Measurements from ENCODE around the gene KCNC4. TPM values are rescaled to one million over a fixed set of nuclear protein-coding genes. Genes with fewer than 3 reads are reported as not detected.

Gene KCNC4
- total RNA-seq, 1 experiment from 2014 or later = 8.9 TPM

- no peak overlapping the region for H3K56ac ChIP-seq (ENCODE audit: insufficient read length, low read depth, low read length)
- no peaks in the 10 kb centered on the region for H3K9me3 ChIP-seq (ENCODE audit: control insufficient read depth, low read depth, low read length)
- no peak overlapping the region for H2BK20ac ChIP-seq (ENCODE audit: low read depth, low read length, poor library complexity, severe bottlenecking)
- peak overlapping the region; percentile 11 for H3K18ac ChIP-seq (ENCODE audit: insufficient read length, low read depth, low read length)
- no peak overlapping the region for H3K9ac ChIP-seq (ENCODE audit: extremely low read depth, insufficient read length, low read length)
- Mint-ChIP-seq H3K9me3 (no peaks in the 10 kb centered on the region), H3K27me3 (ENCODE audit: low read depth) (peaks cover 14% of the 10 kb centered on the region), H3K4me1 (peaks cover 11 to 12% of the 10 kb centered on the region in 2 experiments), H3K27ac (no peak overlapping the region), H3K4me3 (no peak overlapping the region), H3K36me3 (ENCODE audit: insufficient read depth in 1 of 3, low read depth in 3 of 3) (no peaks in the 10 kb centered on the region)
- no peaks in the 10 kb centered on the region for H3K4me1 ChIP-seq (ENCODE audit: insufficient read depth, low read length)
- H4K91ac ChIP-seq (ENCODE audit: insufficient read length, low read depth, low read length) = no peak overlapping the region
- no peaks in the 10 kb centered on the region for H3K23me2 ChIP-seq (ENCODE audit: insufficient read length, low read depth, low read length, poor library complexity, severe bottlenecking)
- H3K23ac ChIP-seq (ENCODE audit: insufficient read length, low read depth, low read length) = no peak overlapping the region
- H3K4me2 ChIP-seq (ENCODE audit: insufficient read depth, insufficient read length, low read length) = no peak overlapping the region
- DNase-seq = peak; percentile 30
- peak overlapping the region; percentile 27; the same call in 1 of the 2 replicates for H3K14ac ChIP-seq (ENCODE audit: insufficient read depth, low read length)
- no peaks in the 10 kb centered on the region for H3K79me1 ChIP-seq (ENCODE audit: insufficient read depth, low read depth, low read length, poor library complexity, severe bottlenecking)
- WGBS (ENCODE audit: extremely low coverage, insufficient read length, low lambda C conversion rate) = no CpG with 5 or more reads among the region's 6 CpGs
- H3K27me3 ChIP-seq (ENCODE audit: insufficient read depth, low read length) = no peaks in the 10 kb centered on the region; the same call in 1 of the 2 replicates
- no peak overlapping the region for H2BK12ac ChIP-seq (ENCODE audit: insufficient read length, low read depth, low read length)
- no peak overlapping the region; the same call in 1 of the 2 replicates for H3K4ac ChIP-seq (ENCODE audit: low read depth, low read length)
- no peaks in the 10 kb centered on the region for H3K79me2 ChIP-seq (ENCODE audit: insufficient read depth, low read length)
- H3K27ac ChIP-seq (ENCODE audit: insufficient read length, low read depth, low read length) = no peak overlapping the region
- no peak overlapping the region for H2AK5ac ChIP-seq (ENCODE audit: insufficient read length, low read length)
- peak overlapping the region; percentile 30 for H3T11ph ChIP-seq (ENCODE audit: low read length)
- H4K8ac ChIP-seq (replicated peaks; ENCODE audit: insufficient read length, low read depth, low read length) = no peak overlapping the region
- no peak overlapping the region for H2AFZ ChIP-seq (ENCODE audit: low read length)
- no peak for TF ChIP-seq CTCF (conservative IDR thresholded peaks at IDR 0.05)
- no peaks in the 10 kb centered on the region for H4K20me1 ChIP-seq (ENCODE audit: control insufficient read depth, insufficient read depth, insufficient read length)
- H2BK15ac ChIP-seq (ENCODE audit: low read depth, low read length) = no peak overlapping the region
- H2BK5ac ChIP-seq (ENCODE audit: insufficient read length, low read length) = no peak overlapping the region
- no peak overlapping the region for H4K5ac ChIP-seq (ENCODE audit: insufficient read length, low read depth, low read length)
- H2BK120ac ChIP-seq (ENCODE audit: low read depth, low read length, poor library complexity, severe bottlenecking) = peak overlapping the region; percentile 89
Measured at GRCh38 chr1:110254604-110255391, 44.7 kb downstream of the KCNC4 start.

All from H9 (cell line).